GM12892 (cell line): ENCODE results near the gene MDM2.

Experiments used
- POLR2A ChIP-seq: IDR thresholded peaks from 2 replicates; pipeline ENCODE4 v1.6.1; 2011; ENCODE audit warnings: low read depth, low read length, control low read depth
- POLR2AphosphoS5 ChIP-seq: IDR thresholded peaks from 2 replicates; pipeline ENCODE4 v1.6.1; 2011; ENCODE audit warnings: low read depth, low read length, control low read depth

DNA sequence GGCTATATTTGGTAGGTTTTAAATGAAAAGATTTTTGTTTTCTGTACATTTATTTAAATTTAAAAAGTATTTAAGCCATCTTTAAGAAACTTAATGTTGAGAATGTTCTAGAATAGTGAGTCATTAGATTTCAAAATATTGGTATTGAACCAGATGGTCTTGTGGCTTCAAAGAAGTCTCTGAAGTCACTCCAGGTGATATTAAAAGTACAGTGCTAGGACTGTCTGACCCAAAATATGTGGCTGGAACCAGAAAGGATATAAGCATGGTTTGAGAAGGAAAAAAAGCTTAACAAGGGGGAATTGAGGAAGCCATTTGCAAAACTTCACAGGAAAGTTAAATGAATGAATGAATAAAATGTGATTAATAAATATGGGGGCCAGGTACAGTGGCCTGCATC is 28.7 kb upstream of the MDM2 start:
- TF ChIP-seq POLR2A: no peak
- TF ChIP-seq POLR2AphosphoS5: no peak
